ENCODE measurements around the gene MAEL. TPM values are rescaled to one million over a fixed set of nuclear protein-coding genes. Genes with fewer than 3 reads are reported as not detected.

MAEL gene
- total RNA-seq, 2 experiments from 2014 or later = not detected

- Histone ChIP-seq H3K4me1 (ENCODE audit: insufficient read depth, low read length) (peaks cover 6% of the 10 kb centered on the region), H3K36me3 (ENCODE audit: insufficient read depth, low read length) (no peaks in the 10 kb centered on the region), H3K4me3 (ENCODE audit: low read length) (no peak overlapping the region), H3K27me3 (ENCODE audit: control insufficient read depth in 1 of 2, insufficient read depth in 2 of 2, low read length in 2 of 2) (no peaks in the 10 kb centered on the region), H3K9me3 (ENCODE audit: control insufficient read depth in 1 of 2, insufficient read depth in 1 of 2, low read length in 2 of 2) (no peaks in the 10 kb centered on the region), H3K27ac (ENCODE audit: low read depth in 1 of 2, low read length in 2 of 2) (no peak overlapping the region)
- intact Hi-C loops (cut with DNase I, micrococcal nuclease) = loop anchor here (2.0 to 10.0 kb wide), 7 partner anchors 153 to 489 kb away; partner anchors contain the start of gene POU2F1 (in 1 of the 2)
- ChIA-PET POLR2A (no interaction called here), CTCF (no interaction called here)
- Mint-ChIP-seq H3K36me3 (ENCODE audit: low read depth) (peaks cover 20% of the 10 kb centered on the region), H3K9me3 (no peaks in the 10 kb centered on the region), H3K4me1 (ENCODE audit: low read depth) (no peaks in the 10 kb centered on the region), H3K27ac (no peak overlapping the region), H3K4me3 (no peak overlapping the region), H3K27me3 (no peaks in the 10 kb centered on the region)
- TF ChIP-seq, protein P1, sequence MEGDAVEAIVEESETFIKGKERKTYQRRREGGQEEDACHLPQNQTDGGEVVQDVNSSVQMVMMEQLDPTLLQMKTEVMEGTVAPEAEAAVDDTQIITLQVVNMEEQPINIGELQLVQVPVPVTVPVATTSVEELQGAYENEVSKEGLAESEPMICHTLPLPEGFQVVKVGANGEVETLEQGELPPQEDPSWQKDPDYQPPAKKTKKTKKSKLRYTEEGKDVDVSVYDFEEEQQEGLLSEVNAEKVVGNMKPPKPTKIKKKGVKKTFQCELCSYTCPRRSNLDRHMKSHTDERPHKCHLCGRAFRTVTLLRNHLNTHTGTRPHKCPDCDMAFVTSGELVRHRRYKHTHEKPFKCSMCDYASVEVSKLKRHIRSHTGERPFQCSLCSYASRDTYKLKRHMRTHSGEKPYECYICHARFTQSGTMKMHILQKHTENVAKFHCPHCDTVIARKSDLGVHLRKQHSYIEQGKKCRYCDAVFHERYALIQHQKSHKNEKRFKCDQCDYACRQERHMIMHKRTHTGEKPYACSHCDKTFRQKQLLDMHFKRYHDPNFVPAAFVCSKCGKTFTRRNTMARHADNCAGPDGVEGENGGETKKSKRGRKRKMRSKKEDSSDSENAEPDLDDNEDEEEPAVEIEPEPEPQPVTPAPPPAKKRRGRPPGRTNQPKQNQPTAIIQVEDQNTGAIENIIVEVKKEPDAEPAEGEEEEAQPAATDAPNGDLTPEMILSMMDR (IDR thresholded peaks at IDR 0.05) = no peak
- no peak for ATAC-seq (ENCODE audit: poor library complexity)
- DNase-seq = no peak
Observed at GRCh38 chr1:167067904-167068303, 78.8 kb downstream of the MAEL start.

DNA sequence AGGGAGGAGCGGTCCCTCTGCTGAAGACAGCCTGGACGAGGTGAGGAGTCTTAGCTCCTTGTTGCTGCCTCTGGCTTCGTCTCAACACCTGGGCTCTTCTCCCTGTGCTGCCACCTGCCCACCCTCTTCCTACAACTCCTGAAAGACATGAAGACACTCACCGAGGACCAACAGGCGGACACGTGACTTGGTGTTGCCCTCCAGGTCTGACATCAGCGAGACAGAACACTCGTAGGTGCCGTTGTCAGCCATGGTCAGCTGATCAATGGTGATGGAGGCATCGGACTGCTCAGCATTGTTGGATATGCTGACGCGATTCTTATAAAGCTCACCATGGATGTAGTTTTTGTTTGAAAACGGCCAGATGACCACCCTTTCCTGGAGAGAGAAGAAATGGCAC is 79.7 kb downstream of the MAEL start:
- H3K4me3 ChIP-seq (ENCODE audit: low read length) = no peak overlapping the region
- Mint-ChIP-seq H3K9me3 (no peaks in the 10 kb centered on the region), H3K4me3 (no peak overlapping the region), H3K27ac (no peak overlapping the region), H3K4me1 (ENCODE audit: low read depth) (no peaks in the 10 kb centered on the region), H3K36me3 (ENCODE audit: low read depth) (peaks cover 18% of the 10 kb centered on the region), H3K27me3 (no peaks in the 10 kb centered on the region)
- intact Hi-C loops (cut with DNase I, micrococcal nuclease) = loop anchor here in 1 of 2 experiments (5.0 to 10.0 kb wide), 4 partner anchors 199 to 489 kb away; no protein-coding TSS in a partner anchor
- DNase-seq (no peak), ATAC-seq (ENCODE audit: poor library complexity) (no peak)
- H3K27ac ChIP-seq (ENCODE audit: low read depth in 1 of 2, low read length in 2 of 2) = no peak overlapping the region
- ChIA-PET POLR2A (no interaction called here), CTCF (interaction anchor here (0.6 kb wide), 1 partner anchor 1004 kb away, joined by 5 read pairs; no protein-coding TSS in a partner anchor)
- no peaks in the 10 kb centered on the region for H3K27me3 ChIP-seq (ENCODE audit: control insufficient read depth in 1 of 2, insufficient read depth in 2 of 2, low read length in 2 of 2)
- no peaks in the 10 kb centered on the region for H3K9me3 ChIP-seq (ENCODE audit: control insufficient read depth in 1 of 2, insufficient read depth in 1 of 2, low read length in 2 of 2)
- H3K4me1 ChIP-seq (ENCODE audit: insufficient read depth, low read length) = peaks cover 6% of the 10 kb centered on the region
- TF ChIP-seq, protein P1 (IDR thresholded peaks at IDR 0.05) = no peak
- H3K36me3 ChIP-seq (ENCODE audit: insufficient read depth, low read length) = no peaks in the 10 kb centered on the region

DNA sequence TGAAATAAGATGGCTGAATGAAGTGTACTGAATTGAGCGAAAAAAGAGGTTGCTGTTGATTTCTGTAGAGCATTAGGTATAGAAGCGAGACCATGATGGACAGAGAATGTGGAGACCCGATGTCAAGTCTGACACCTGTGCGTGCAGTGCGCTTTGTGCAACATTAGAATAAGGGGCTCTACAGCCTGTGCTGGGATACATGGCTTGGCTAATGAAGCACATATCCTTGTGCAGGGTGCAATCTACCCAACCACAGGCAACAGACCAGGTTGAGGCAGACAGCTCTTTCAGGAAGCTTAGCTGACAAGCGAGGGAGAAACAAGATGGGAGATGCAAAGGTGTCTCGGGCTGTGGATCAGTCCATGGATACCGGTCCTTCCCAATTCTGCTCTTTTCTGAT is 82.2 kb downstream of the MAEL start:
- TF ChIP-seq, protein P1 (IDR thresholded peaks at IDR 0.05) = no peak
- no peak for ATAC-seq (ENCODE audit: poor library complexity)
- ChIA-PET POLR2A (no interaction called here), CTCF (interaction anchor here (0.9 kb wide), 1 partner anchor 12 kb away, joined by 3 read pairs; no protein-coding TSS in a partner anchor)
- peaks cover 10% of the 10 kb centered on the region for H3K4me1 Mint-ChIP-seq (ENCODE audit: low read depth)
- H3K36me3 Mint-ChIP-seq (ENCODE audit: low read depth) = peaks cover 27% of the 10 kb centered on the region
- Histone ChIP-seq H3K27me3 (ENCODE audit: control insufficient read depth in 1 of 2, insufficient read depth in 2 of 2, low read length in 2 of 2) (no peaks in the 10 kb centered on the region), H3K9me3 (ENCODE audit: control insufficient read depth in 1 of 2, insufficient read depth in 1 of 2, low read length in 2 of 2) (no peaks in the 10 kb centered on the region), H3K4me1 (ENCODE audit: insufficient read depth, low read length) (peaks cover 13% of the 10 kb centered on the region), H3K27ac (ENCODE audit: low read depth in 1 of 2, low read length in 2 of 2) (no peak overlapping the region), H3K4me3 (ENCODE audit: low read length) (no peak overlapping the region), H3K36me3 (ENCODE audit: insufficient read depth, low read length) (no peaks in the 10 kb centered on the region)
- intact Hi-C loops (cut with DNase I, micrococcal nuclease) = no loop called here
- no peaks in the 10 kb centered on the region for H3K27me3 Mint-ChIP-seq
- H3K9me3 Mint-ChIP-seq = no peaks in the 10 kb centered on the region
- H3K4me3 Mint-ChIP-seq = no peak overlapping the region
- H3K27ac Mint-ChIP-seq = no peak overlapping the region
- no peak for DNase-seq

Other genes starting within 250 kb of the MAEL start
- gene POGK, start 149.8 kb upstream of the MAEL start, total RNA-seq = 10 to 100 TPM; 16.1 to 17.6 TPM
- gene TADA1, start 113.0 kb upstream of the MAEL start, total RNA-seq = 10 to 100 TPM; 15.8 to 16.4 TPM
- gene ILDR2, start 13.7 kb upstream of the MAEL start, total RNA-seq = under 1 TPM; 0.47 to 0.67 TPM
- 1 to 10 TPM; 4.8 to 5.0 TPM for gene GPA33, start 101.1 kb downstream of the MAEL start, total RNA-seq
- not detected for gene STYXL2, start 104.8 kb downstream of the MAEL start, total RNA-seq
- 10 to 100 TPM; 27.0 to 28.6 TPM for gene POU2F1, start 231.6 kb downstream of the MAEL start, total RNA-seq

Data from CD4-positive, alpha-beta T cell (primary cell).